IPS-11a (cell line): ENCODE data around the gene PLEKHO2.

ENCODE experiments used
- H3K4me3 ChIP-seq: one replicate; pipeline ENCODE4 v1.5.1; 2013; ENCODE audit warnings: low read depth, low read length, control low read depth

Gene PLEKHO2

DNA sequence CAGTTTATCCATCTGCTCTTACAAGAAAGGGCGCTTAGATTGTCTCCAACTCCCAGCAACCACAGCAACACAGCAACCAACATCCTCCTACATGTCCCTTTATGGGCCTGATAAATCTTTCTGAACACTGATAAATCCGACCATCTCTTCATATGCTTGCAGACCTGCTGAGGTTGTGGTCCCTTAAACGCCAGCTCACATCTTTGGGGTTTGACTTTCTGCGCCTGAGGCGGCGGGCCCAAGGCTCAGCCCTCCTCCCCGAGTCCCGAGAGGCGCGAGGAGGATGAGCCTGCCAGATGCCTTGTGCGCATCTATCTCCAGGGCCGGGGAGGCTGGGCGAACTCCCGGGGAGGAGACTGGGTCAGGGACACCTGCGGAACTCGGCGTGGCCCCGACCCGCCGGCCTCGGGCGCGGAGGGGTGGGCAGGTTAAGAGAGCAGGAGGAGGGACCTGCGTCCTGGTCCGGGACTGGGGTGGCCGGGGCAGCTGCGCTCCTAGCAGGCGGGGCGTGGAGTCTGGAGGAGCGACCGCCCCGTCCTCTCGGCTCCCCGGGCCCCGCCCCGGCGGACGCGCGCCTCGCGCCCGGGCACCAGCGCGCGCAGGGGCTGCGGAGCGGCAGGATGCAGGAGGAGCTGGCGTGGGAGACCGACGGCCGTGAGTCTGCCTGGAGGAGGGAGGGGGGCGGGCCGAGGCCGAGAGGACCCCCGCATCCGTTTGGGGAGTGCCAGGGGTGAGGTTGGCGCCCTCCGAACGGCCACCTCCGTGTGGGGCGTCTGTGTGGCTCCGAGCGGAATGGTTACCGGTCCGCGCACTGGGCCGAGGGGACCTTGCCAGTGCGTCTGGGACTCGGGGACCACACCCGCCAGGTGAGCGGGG is 69.8 kb downstream of the PLEKHO2 start, which contains the start of gene ANKDD1A:
Gene ANKDD1A (plus strand): TSS at position 592 of the 876 bp plus-strand sequence. CDS start 29 bp downstream, at position 621.
- peak within 1 kb of the TSS; percentile 61 for H3K4me3 ChIP-seq

DNA sequence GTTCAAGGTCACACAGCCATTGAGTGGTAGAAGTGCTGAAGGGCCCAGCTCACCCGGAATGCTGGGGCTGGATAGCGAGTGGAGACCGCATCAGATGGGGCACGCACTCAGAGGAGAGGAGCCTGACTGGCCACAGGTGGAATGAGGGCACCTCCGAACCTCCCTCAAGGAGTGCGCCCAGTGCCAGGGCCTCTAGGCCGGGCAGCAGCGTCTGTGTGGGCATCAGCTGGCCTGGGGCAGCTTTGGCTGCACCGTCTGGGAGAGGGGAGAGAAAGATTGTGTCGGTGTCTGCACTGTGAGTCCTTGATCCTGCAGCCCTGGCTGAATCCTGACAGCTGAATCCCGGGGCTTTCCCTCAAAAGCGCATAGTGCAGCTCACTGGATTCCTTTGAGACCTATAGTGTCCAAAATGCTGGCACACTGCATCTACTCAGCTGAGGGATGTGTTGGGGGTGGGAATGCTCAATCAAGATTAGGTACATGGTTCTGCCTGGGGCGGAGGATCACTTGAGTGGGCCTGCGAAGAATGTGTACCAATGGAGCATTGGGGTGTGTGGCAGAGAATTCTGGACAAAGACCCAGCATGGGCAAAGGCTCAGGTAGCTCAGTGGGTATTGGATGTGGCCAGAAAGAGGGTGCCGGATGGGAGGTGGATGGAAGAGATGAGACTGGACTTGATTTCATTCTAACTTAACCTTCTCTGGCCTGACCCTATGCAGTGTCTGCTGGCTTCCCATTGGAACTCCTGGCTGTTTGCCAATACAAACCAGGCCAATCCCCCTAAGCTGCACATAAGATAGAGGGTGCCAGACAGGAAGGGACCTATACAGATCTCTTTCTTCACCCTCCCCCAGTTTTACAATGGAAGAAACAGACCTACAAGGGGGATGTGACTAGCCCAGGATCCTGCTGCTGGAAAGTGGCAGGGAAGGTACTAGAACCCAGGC is 70.9 kb downstream of the PLEKHO2 start:
- no peak overlapping the region for H3K4me3 ChIP-seq

DNA sequence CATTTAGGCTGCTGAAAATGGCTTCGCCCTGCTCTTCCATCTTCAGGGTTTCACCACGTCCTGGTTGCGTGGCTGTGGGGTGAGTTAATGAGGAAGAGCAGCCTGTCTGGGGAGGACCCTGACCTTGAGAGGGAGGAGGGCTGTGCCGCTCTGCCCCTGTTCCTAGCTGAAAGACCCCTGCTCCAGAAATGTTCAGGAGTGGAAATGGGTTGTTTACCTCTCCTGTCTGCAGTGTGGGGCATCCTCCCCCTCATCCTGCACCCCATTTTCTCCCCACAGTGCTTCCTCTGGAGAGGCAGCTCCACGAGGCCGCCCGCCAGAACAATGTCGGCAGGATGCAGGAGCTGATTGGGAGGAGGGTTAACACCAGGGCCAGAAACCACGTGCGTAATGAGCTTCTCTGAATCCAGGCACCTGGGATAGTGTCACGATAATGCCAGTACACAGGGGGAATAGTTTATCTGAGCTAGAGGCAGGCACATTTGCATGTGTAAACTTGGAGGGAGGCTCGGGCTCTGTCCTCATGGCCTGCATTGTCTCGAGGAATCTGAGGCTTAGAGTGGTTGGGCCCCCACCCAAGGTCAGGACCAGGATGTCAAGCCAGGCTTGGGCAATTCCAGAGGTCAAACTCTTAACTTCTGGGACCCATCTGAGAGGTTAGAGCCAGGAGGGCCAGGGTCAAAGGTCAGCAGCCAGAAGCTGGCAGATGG is 74.0 kb downstream of the PLEKHO2 start:
- no peak overlapping the region for H3K4me3 ChIP-seq

DNA sequence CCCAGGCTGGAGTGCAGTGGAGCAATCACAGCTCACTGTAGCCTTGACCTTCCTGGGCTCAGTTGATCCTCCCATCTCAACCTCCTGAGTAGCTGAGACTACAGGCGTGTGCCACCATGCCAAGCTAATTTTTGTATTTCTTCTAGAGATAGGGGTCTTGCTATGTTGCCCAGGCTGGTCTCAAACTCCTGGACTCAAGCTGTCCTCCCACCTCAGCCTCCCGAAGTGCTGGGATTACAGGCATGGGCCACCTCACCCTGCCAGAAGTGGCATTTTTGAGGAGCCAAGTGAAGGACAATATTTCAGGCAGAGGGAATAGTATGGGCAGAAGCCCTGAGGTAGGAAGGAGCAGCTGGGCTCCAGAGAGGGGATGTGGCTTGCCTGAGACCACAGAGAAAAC is 74.7 kb downstream of the PLEKHO2 start:
- H3K4me3 ChIP-seq = no peak overlapping the region

DNA sequence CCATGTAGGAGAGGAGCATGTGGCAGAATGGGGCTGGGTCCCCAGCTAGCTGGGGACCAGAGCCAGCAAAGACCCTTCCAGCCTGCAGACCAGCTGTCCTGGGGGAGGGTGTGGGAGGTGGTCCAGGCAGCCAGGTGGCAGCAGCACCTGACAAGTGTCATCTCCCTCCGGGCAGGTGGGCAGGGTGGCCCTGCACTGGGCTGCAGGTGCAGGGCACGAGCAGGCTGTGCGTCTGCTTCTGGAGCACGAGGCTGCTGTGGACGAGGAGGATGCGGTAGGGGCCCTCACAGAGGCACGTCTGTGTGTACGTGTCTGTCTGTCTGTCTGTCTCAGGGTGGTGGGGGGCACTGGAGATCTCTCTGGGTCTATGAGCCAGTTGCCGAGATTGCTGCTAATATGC is 75.5 kb downstream of the PLEKHO2 start:
- H3K4me3 ChIP-seq = no peak overlapping the region
